Epithelial cell of proximal tubule (primary cell): Measurements from ENCODE around the gene CACNG7. TPM values are rescaled to one million over a fixed set of nuclear protein-coding genes. Genes with fewer than 3 reads are reported as not detected.

Source experiments
- DNase-seq: peaks from one replicate; pipeline ENCODE4 v3.0.0-alpha.2; 2011; ENCODE audit warnings: low read depth
- H3K4me3 ChIP-seq: 2 replicates; pipeline ENCODE4 v1.5.1; 2011; ENCODE audit warnings: low read depth, mild to moderate bottlenecking, low read length
- total RNA-seq: library from RNA; depleted of rRNA; stranded (reverse); fragments of >200 nt; gene quantifications from 2 replicates; pipeline ENCODE4 v1.2.3, GENCODE V29; 2015
- TF ChIP-seq, protein P1 (sequence below): conservative IDR thresholded peaks from 2 replicates; pipeline ENCODE4 v1.5.1; 2012; ENCODE audit warnings: low read depth, mild to moderate bottlenecking, low read length

The CACNG7 gene
- total RNA-seq, 1 donor from 2014 or later = not detected

DNA sequence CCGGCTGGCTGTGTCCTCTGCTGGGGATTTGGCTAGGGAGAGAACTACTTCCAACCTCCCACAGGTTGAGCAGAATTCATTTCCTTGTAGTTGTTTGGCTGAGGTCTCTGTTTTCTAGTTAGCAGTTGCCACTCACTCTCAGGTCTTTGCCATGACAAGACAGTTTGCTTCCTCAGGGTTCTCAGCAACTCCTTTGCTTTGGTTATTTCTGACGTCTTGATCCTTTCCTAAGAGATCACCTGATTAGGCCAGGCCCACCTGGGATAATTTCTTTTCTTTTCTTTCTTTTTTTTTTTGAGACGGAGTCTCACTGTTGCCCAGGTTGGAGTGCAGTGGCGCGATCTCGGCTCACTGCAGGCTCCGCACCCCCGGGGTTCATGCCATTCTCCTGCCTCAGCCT, 44.3 kb downstream of the CACNG7 start:
- no peak overlapping the region for H3K4me3 ChIP-seq
- TF ChIP-seq, protein P1, sequence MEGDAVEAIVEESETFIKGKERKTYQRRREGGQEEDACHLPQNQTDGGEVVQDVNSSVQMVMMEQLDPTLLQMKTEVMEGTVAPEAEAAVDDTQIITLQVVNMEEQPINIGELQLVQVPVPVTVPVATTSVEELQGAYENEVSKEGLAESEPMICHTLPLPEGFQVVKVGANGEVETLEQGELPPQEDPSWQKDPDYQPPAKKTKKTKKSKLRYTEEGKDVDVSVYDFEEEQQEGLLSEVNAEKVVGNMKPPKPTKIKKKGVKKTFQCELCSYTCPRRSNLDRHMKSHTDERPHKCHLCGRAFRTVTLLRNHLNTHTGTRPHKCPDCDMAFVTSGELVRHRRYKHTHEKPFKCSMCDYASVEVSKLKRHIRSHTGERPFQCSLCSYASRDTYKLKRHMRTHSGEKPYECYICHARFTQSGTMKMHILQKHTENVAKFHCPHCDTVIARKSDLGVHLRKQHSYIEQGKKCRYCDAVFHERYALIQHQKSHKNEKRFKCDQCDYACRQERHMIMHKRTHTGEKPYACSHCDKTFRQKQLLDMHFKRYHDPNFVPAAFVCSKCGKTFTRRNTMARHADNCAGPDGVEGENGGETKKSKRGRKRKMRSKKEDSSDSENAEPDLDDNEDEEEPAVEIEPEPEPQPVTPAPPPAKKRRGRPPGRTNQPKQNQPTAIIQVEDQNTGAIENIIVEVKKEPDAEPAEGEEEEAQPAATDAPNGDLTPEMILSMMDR = no peak
- DNase-seq = no peak

DNA sequence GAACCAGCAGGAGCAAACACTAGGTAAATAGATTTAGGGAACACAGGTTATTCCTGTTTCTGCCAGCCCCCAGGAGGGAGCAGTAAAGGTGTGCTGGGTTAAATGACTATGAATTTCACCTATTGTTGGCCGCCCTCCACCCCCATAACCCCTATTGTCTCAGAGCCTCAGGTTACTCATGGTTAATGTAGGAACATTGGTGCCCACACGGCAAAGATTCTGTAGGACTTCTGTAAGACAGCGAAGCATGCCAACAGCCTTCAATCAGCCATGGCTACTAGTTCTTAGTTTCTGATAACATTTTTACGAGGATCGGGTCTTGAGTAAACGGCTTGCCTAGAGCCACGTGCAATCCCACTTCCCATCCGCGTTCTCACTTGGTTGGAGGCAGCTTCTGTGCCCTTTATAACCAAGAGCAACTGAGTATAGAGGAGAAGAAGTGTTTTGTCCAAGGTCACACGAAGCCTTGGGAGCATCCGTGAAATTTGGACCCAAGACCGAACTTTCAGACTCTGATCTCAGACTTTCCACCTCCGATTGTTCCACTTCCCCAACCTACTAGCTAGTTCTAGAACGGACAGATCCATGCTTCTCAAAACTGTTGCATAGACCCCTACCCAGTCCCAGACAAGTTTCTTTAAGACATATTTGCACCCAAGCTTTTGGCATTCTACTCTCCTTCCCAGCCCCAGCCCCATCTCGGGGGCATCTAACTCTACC, 48.5 kb downstream of the CACNG7 start:
- no peak overlapping the region for H3K4me3 ChIP-seq
- no peak for DNase-seq
- TF ChIP-seq, protein P1 = no peak

DNA sequence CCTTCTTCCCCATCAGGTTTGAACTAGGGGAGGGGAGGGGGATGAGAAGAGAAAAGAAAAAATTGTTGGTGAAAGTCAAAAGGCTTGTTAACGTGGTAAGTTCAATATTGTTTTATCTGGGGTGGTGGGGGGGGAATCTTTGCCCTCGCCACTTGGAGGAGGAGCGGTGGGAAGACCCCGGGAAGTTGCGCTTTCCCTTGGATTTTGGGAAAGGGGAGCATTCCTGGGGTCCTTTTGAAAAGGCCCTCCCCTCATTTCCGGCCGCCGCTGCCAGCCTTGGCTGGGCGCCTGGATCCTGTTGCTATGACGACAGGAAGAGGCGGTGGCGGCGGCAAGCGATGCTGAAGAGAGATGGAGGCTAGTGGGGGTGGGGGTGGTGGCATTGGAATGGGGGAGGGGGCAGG, 49.1 kb downstream of the CACNG7 start:
- H3K4me3 ChIP-seq = no peak overlapping the region
- TF ChIP-seq, protein P1 = no peak
- no peak for DNase-seq

DNA sequence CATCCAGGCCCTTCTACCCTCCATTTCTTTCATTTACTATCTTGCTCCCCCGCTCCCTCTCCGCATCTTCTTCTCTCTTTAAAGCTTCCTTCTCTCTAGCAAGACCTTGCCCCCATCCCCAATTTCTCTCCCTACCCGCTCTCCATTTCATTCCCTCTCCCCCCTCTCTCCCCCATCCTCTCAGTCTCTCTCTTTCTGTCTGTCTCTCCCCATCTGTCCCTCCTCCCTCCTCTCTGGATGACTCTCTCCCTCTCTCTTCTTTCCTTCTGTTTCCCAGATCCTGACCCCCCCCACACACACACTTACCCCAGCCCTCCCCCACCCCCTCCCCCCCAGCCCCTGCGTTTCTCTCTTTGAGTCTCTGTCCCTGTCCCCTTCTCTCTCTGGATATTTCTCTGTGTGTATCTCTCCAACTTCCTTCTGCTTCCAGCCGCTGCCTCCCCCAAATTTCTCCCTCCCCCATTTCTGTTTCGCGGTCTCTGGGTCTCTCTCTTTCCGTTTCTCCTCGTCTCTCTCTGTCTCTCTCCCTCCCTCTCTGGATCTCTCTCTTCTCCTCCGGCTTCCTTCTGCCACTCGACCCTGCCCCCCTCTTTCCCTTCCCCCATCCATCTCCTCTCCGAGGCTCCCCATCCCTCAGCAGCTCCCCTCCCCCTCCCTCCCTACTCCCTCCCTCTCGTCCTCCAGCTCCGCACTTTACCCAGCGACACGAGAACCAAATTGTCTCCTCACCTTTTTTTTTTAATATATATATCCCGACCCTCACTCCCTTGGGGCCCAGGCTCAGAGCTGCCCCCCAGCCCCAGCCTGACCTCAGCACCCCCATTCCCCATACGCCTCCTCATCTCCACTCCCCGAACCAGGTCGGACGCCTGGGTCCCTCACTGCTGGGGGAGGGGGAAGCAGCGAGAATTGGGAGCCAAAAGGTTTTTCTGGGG, 50.0 kb downstream of the CACNG7 start:
- no peak overlapping the region for H3K4me3 ChIP-seq
- TF ChIP-seq, protein P1 = no peak
- no peak for DNase-seq

DNA sequence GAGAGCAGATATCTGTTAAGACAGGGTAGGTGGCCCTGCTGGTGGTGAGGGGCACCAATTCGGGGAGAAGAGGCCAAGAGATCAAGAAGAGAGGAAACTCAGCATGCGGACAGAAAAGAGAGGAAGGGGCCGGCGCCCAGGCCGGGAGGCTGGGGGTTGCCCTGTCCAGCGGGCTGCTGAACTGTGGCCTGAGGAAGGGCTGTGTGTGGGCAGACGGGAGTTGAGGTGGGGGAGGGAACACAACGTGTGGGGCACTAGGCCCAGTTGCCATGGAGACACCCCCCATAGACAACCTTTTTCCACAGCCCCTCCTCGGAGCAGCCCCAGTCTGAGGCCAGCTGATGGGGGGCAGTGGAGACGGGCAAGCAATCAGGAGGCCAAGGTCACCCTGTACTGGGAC, 51.1 kb downstream of the CACNG7 start:
- H3K4me3 ChIP-seq = no peak overlapping the region
- DNase-seq = no peak
- TF ChIP-seq, protein P1 = no peak

DNA sequence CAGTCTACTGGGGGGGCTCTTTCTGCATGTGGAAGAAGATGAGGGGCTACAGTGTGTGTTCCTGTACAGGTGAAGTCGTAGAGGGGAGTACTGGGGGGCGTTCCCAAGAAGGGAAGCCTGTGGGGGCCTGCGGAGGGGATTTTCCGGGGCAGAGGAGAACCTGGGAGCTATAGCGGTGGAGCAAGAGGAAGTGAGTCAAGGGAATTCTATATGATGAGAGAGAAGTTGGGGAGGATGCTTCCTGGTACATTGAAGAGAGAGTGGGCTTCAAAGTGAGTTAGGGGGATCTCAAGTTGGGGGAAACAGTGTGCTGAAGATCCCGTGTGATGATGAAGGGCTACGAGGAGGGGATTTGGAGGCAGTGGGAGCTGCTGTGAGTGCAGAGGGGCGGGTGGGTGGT, 51.8 kb downstream of the CACNG7 start:
- H3K4me3 ChIP-seq = no peak overlapping the region
- DNase-seq = no peak
- TF ChIP-seq, protein P1 = no peak
